GM10266 (cell line): Measurements from ENCODE around the gene JMJD8.

Experiments
- DNase-seq: peaks from one replicate; pipeline ENCODE4 v3.0.0; 2012; ENCODE audit errors: extremely low spot score
- CTCF ChIP-seq: IDR thresholded peaks from 2 replicates; pipeline ENCODE4 v1.5.1; 2012; ENCODE audit warnings: mild to moderate bottlenecking, low read depth; ENCODE audit not compliant: control insufficient read depth, insufficient read depth; ENCODE audit errors: missing control alignments

The JMJD8 gene

DNA sequence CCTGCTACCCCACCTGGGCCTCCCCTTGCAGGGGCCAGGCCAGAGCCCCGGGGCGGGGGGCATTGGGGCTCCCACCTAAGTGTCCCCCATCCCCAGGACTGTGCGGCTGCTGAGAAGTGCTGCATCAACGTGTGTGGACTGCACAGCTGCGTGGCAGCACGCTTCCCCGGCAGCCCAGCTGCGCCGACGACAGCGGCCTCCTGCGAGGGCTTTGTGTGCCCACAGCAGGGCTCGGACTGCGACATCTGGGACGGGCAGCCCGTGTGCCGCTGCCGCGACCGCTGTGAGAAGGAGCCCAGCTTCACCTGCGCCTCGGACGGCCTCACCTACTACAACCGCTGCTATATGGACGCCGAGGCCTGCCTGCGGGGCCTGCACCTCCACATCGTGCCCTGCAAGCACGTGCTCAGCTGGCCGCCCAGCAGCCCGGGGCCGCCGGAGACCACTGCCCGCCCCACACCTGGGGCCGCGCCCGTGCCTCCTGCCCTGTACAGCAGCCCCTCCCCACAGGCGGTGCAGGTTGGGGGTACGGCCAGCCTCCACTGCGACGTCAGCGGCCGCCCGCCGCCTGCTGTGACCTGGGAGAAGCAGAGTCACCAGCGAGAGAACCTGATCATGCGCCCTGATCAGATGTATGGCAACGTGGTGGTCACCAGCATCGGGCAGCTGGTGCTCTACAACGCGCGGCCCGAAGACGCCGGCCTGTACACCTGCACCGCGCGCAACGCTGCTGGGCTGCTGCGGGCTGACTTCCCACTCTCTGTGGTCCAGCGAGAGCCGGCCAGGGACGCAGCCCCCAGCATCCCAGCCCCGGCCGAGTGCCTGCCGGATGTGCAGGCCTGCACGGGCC is 51.4 kb downstream of the JMJD8 start:
- no peak for TF ChIP-seq CTCF
- DNase-seq = no peak

- no peak for TF ChIP-seq CTCF
- no peak for DNase-seq
Measured at GRCh38 chr16:631808-632358, 52.3 kb downstream of the JMJD8 start.
